ENCODE results near the gene PPP1R26. TPM values are rescaled to one million over a fixed set of nuclear protein-coding genes. Genes with fewer than 3 reads are reported as not detected.

PPP1R26 gene
- total RNA-seq, 4 donors from 2014 or later: 21.5 to 26.5 (median 25.0) TPM

GRCh38 chr9:135521608-135522095, 42.1 kb downstream of the PPP1R26 start:
- DNase-seq: no peak
- Histone ChIP-seq H3K4me1 (no peaks in the 10 kb centered on the region), H3K9me3 (no peaks in the 10 kb centered on the region), H3K4me3 (no peak overlapping the region), H3K36me3 (no peaks in the 10 kb centered on the region), H3K27ac (no peak overlapping the region), H3K27me3 (peaks cover 16% of the 10 kb centered on the region)
- in situ Hi-C loops (cut with MboI; ENCODE audit: low pct_ligation_motif_present in 1 of 4, low pct_unique_long_range_greater_than_20kb in 1 of 4, low sequenced_read_pairs in 3 of 4): no loop called here
- TF ChIP-seq EP300 (IDR thresholded peaks at IDR 0.05; ENCODE audit: low read depth) (no peak), CTCF (IDR thresholded peaks at IDR 0.05) (no peak), POLR2A (IDR thresholded peaks at IDR 0.05) (no peak), POLR2AphosphoS5 (IDR thresholded peaks at IDR 0.05) (no peak)
- intact Hi-C loops (cut with DNase I; ENCODE audit: low total_unique reads): no loop called here
- WGBS, 2 donors (ENCODE audit: low coverage in 1 of 2): 60 to 83% methylated on average over 1 to 11 of the region's 11 CpGs

GRCh38 chr9:135522137-135522877, 42.7 kb downstream of the PPP1R26 start:
- H3K36me3 ChIP-seq: no peaks in the 10 kb centered on the region
- H3K9me3 ChIP-seq: no peaks in the 10 kb centered on the region
- no peak overlapping the region for H3K4me3 ChIP-seq
- no peaks in the 10 kb centered on the region for H3K4me1 ChIP-seq
- H3K27me3 ChIP-seq: peaks cover 14% of the 10 kb centered on the region
- intact Hi-C loops (cut with DNase I; ENCODE audit: low total_unique reads) (no loop called here), in situ Hi-C loops (cut with MboI; ENCODE audit: low pct_ligation_motif_present in 1 of 4, low pct_unique_long_range_greater_than_20kb in 1 of 4, low sequenced_read_pairs in 3 of 4) (no loop called here)
- DNase-seq: no peak
- H3K27ac ChIP-seq: no peak overlapping the region
- 78% methylated on average over 7 of the region's 16 CpGs; no CpG with 5 or more reads in 1 of the 2 donors for WGBS, 2 donors (ENCODE audit: low coverage in 1 of 2)
- TF ChIP-seq EP300 (IDR thresholded peaks at IDR 0.05; ENCODE audit: low read depth) (no peak), POLR2A (IDR thresholded peaks at IDR 0.05) (no peak), CTCF (IDR thresholded peaks at IDR 0.05) (no peak), POLR2AphosphoS5 (IDR thresholded peaks at IDR 0.05) (no peak)

GRCh38 chr9:135522931-135523330, 43.3 kb downstream of the PPP1R26 start:
- WGBS, 2 donors (ENCODE audit: low coverage in 1 of 2): 72% methylated on average over 17 of the region's 17 CpGs; no CpG with 5 or more reads in 1 of the 2 donors
- Histone ChIP-seq H3K4me1 (no peaks in the 10 kb centered on the region), H3K27me3 (peaks cover 10% of the 10 kb centered on the region), H3K4me3 (no peak overlapping the region), H3K27ac (no peak overlapping the region), H3K9me3 (no peaks in the 10 kb centered on the region), H3K36me3 (no peaks in the 10 kb centered on the region)
- TF ChIP-seq POLR2A (IDR thresholded peaks at IDR 0.05): no peak
- TF ChIP-seq POLR2AphosphoS5 (IDR thresholded peaks at IDR 0.05): no peak
- TF ChIP-seq EP300 (IDR thresholded peaks at IDR 0.05; ENCODE audit: low read depth): no peak
- no peak for TF ChIP-seq CTCF (IDR thresholded peaks at IDR 0.05)
- intact Hi-C loops (cut with DNase I; ENCODE audit: low total_unique reads): no loop called here
- in situ Hi-C loops (cut with MboI; ENCODE audit: low pct_ligation_motif_present in 1 of 4, low pct_unique_long_range_greater_than_20kb in 1 of 4, low sequenced_read_pairs in 3 of 4): no loop called here
- DNase-seq: no peak

- Histone ChIP-seq H3K4me3 (no peak overlapping the region), H3K9me3 (no peaks in the 10 kb centered on the region), H3K27me3 (peaks cover 5% of the 10 kb centered on the region), H3K4me1 (no peaks in the 10 kb centered on the region), H3K27ac (no peak overlapping the region), H3K36me3 (no peaks in the 10 kb centered on the region)
- no peak for TF ChIP-seq EP300 (IDR thresholded peaks at IDR 0.05; ENCODE audit: low read depth)
- TF ChIP-seq POLR2A (IDR thresholded peaks at IDR 0.05): no peak
- TF ChIP-seq POLR2AphosphoS5 (IDR thresholded peaks at IDR 0.05): no peak
- TF ChIP-seq CTCF (IDR thresholded peaks at IDR 0.05): no peak
- in situ Hi-C loops (cut with MboI; ENCODE audit: low pct_ligation_motif_present in 1 of 4, low pct_unique_long_range_greater_than_20kb in 1 of 4, low sequenced_read_pairs in 3 of 4): no loop called here
- intact Hi-C loops (cut with DNase I; ENCODE audit: low total_unique reads): no loop called here
- 64 to 67% methylated on average over 1 to 19 of the region's 21 CpGs for WGBS, 2 donors (ENCODE audit: low coverage in 1 of 2)
- no peak for DNase-seq
Observed at GRCh38 chr9:135523521-135524129, 44.0 kb downstream of the PPP1R26 start.
